Right lung (tissue), 5 donors: Measurements from ENCODE around the gene BICRAL. TPM values are rescaled to one million over a fixed set of nuclear protein-coding genes. Genes with fewer than 3 reads are reported as not detected.
"Not testable (repeated sequence)": the region's sequence is repeated elsewhere in the genome, so short reads cannot be mapped to it uniquely, and the experiment has no call there.

Source experiments
- DNase-seq, 2 donors: peaks; one replicate each; pipeline ENCODE4 v3.0.0-alpha.2; 2013
- polyA plus RNA-seq, 5 donors: library from polyadenylated mRNA; unstranded; fragments of 120-200 nt; gene quantifications; one replicate each; pipeline versions ENCODE4 v1.2.1 to v1.2.3, GENCODE V29; 2013; ENCODE audit warnings: inconsistent platforms in 1 of 5, low replicate concordance in 1 of 5; ENCODE audit not compliant: insufficient read length in 5 of 5, insufficient read depth in 1 of 5

Gene BICRAL
- polyA plus RNA-seq, 5 donors: 14.1 to 20.2 (median 18.8) TPM

DNA sequence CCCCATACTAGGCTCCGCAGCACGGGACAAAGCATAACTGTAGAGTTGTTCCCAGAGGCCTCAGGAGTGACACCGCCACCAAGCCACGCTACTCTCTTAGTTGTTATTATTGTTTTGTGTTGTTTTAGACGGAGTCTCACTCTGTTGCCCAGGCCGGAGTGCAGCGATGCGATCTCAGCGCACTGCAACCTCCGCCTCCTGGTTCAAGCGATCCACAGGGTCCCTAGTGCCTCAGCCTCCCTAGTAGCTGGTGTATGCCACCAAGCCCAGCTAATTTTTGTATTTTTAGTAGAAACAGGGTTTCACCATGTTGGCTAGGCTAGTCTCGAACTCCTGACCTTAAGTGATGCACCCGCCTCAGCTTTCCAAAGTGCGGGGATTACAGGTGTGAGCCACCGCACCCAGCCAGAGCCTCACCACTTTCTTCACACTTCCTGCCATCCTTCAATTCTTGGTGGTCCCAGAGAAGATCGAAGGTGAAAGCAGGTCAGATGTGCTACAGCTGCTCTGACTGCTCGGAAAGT is 109.4 kb downstream of the BICRAL start:
- DNase-seq: no peak

DNA sequence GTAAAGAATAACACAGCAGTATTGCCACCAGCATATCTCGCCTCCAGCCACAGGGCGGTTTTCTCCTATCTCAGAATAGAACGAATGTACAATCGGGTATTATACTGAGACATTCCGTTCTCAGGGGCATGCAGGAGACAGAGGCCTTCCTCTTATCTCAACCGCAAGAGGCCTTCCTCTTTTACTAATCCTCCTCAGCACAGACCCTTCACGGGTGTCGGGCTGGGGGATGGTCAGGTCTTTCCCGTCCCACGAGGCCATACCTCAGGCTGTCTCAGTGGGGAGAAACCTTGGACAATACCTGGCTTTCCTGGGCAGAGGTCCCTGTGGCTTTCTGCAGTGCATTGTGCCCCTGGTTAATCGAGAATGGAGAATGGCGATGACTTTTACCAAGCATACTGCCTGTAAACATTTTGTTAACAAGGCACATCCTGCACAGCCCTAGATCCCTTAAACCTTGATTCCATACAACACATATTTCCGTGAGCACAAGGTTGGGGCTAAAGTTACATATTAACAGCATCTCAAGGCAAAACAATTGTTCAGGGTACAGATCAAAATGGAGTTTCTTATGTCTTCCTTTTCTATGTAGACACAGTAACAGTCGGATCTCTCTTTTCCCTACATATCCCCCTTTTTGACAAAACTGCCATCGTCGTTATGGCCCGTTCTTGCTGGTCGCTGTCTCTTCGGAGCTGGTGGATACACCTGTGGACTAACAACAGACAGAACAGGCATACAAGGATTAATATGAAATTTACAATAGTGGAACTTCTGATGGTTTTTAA is 112.4 kb downstream of the BICRAL start:
- not testable (repeated sequence) for DNase-seq

DNA sequence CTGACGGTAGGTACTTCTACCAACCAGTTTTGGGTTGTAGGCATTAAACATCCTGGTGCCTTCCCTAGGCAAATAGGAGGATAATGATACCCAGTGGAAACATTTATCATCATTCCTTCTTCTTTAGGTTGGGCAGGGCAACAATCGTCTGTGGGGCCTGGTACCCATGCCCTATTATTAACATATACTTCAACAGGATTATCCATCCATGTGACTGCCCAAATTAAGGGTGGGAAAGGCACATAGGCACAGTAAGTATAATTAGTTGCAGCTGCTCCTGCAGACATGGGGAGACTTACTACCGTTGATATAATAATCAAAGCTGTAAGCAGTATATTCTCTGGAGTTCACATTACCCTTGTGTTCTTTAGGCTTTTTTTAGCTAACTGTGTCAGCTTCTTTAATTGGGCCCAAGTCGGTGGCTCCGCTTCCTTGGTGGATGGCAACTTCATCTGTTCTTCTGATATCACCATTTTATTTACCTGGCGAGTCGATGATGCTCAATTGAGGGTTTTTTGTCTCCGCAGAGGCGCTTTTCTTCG is 114.4 kb downstream of the BICRAL start:
- no peak for DNase-seq

DNA sequence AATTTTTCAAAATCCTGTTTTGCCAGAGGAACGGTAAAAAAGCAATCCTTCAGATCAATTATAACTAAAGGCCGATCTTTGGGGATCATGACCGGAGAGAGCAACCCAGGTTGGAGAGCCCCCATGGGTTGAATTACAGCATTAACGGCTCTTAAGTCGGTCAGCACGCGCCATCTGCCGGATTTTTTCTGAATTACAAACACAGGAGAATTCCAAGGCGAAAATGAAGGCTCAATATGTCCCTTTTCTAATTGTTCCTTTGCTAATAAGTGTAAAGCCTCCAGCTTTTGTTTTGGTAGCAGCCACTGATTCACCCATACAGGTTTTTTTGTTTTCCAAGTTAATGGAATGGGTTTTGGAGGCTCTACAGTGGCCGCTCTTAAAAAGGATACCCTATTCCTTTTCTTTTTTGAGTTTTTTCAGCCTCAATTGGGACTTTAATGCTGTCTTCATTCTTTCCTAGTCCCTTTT is 117.1 kb downstream of the BICRAL start:
- DNase-seq: peak in 1 of 2 donors; percentile 32

DNA sequence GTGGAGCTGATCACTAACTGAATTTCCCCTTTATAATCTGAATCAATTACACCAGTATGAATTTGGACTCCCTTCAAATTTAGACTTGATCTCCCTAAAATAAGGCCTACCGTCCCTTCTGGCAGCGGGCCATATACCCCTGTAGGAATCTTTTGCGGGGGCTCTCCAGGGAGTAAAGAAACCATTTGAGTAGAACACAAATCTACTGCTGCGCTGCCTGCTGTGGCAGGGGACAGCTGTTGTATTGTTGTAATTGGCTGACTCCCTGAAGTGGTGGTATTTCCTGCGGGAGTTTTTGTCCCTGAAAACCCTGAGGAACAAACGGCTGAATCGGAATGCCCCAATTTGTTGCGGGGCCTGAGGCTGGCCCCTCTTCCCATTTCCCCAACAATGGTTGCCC is 118.0 kb downstream of the BICRAL start:
- DNase-seq: no peak

DNA sequence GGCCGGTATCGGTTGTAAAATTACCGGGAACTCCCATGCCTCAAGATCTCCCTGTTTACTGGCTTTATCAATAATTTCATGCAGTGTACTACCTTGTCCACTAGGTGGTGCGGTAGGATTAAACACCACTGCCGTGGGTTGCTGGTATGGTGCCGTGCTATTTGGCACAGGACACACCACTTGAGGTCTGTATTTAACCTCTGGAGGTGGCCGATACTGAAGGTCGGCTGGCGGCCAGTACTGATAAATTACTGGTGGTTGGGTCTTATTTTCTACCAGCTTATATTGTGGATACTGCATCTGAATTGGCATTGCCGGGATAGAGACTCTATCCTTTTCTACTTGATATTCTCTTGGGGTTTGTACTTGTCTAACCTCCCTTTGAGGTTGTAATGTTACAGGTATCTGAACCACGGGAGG is 119.7 kb downstream of the BICRAL start:
- DNase-seq: peak; percentile 74 to 81

DNA sequence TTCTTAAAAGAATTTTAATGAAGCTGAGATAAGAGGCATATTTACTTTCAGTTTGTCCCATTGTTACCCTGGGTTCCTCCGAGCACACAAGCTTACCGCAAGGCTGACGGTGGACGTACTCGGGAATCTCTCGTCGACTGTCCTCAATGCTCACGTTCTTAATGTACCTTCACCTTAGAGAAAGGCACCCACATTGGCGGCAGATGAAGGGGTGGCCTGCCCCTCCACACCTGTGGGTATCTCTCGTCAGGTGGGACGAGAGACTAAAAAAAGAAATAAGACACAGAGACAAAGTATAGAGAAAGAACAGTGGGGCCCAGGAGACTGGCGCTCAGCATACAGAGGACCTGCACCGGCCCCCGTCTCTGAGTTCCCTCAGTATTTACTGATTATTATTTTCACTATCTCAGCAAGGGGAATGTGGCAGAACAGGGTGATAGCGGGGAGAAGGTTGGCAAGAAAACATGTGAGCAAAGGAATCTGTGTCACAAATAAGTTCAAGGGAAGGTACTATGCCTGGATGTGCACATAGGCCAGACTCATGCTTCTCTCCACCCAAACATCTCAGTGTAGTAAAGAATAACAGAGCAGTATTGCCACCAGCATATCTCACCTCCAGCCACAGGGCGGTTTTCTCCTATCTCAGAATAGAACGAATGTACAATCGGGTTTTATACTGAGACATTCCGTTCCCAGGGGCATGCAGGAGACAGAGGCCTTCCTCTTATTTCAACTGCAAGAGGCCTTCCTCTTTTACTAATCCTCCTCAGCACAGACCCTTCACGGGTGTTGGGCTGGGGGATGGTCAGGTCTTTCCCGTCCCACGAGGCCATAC is 120.8 kb downstream of the BICRAL start:
- not testable (repeated sequence) for DNase-seq

DNA sequence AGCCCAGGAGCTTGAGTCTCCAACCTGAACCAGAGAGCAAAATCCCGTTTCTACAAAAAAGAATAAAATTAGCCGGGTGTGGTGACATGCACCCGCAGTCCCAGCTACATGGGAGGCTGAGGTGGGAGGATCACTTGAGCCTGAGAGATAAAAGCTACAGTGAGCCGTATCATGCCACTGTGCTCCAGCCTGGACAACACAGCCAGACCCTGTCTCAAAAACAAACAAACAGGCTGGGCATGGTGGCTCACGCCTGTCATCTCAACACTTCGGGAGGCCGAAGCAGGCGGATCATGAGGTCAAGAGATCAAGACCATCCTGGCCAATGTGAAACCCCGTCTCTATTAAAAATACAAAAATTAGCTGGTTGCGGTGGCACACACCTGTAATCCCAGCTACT is 122.6 kb downstream of the BICRAL start:
- DNase-seq: no peak

DNA sequence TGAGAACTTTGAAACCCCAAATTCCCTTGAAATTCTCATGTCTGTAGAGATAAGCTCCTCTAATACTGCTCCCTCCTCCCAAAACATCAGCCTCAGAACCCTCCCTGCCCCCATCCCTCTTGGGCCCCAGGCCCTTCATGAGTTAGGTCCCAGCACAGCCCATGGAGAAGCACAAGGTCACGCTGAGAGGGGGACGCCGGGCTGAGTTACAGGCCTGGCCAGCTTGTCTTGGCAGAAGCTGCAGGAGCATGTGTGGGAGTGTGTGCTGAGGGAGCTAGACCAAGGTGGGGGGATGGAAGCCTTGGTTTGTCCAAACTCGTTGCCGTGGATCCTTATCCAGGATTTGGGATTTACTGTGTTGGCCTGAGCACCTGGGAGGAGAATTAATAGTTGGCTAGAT is 125.5 kb downstream of the BICRAL start:
- no peak for DNase-seq

DNA sequence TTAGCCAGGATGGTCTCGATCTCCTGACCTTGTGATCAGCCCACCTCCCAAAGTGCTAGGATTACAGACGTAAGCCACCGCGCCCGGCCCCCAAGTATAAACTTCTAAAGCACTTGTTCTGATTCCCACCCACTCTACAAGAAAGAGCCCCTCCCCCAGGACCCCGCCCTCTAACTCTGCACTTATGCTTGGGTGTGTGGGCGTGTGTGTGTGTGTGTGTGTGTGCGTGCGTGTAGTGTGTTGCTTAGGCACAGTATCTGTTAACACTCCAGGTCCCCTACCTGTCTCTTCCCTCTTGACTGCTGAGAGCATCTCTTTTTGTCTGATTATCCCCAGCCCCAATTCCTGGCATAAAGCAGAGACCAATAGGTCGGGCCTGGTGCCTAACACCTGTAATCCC is 128.0 kb downstream of the BICRAL start:
- DNase-seq: no peak

DNA sequence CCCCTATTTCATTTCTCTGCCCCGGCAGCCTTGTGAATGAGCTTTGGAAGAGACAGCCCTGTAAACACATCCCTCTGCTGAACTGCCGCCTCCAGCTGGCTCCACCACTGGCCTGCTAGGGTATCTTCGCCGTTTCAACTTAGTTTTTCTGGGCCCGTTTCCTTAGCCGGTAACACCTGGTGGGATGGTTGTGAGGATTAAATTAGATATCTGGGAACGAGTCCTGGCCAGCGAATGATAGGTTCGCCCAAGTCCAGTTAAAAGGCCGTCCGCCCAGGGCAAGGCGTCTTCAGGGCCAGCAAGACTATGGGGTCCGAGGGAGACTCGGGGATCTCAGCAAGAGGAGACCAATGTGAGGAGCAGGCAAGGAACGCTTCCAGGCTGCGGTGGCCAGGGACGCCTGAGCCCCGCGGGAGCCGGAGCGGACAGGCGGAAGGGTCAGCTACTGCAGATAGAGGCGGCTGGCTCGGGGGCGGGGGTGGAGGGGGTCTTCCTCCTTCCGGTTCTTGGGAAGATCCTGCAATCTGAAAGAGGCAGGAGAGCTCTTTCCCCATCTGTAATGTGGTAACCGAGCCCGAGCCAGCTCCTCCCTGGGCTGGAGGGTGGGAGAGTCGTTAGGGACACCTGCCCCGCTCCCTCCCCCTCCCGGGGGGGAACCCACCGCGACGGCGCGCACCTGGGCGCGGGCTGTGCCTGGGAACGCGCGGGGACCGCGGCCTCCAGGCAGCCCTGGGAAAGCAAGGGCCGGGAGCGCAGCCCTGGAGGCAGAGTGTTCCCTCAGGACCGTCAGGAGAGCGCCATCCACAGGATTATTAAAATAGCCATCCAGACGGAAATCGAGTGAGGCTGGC is 129.5 kb downstream of the BICRAL start:
- DNase-seq: no peak

DNA sequence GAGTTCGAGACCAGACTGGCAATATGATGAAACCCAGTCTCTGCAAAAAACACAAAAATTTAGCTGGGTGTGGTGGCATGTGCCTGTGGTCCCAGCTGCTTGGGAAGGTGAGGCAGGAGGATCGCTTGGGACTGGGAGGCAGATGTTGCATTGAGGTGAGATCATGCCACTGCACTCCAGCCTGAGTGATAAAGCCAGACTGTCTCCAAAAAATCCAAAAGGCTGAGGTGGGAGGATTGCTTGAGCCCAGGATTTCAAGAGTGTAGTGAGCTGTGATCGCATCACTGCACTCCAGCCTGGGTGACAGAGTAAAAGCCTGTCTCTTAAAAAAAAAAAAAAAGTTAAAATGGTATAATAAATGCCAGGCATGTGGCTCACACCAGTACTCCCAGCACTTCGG is 132.7 kb downstream of the BICRAL start:
- no peak for DNase-seq

DNA sequence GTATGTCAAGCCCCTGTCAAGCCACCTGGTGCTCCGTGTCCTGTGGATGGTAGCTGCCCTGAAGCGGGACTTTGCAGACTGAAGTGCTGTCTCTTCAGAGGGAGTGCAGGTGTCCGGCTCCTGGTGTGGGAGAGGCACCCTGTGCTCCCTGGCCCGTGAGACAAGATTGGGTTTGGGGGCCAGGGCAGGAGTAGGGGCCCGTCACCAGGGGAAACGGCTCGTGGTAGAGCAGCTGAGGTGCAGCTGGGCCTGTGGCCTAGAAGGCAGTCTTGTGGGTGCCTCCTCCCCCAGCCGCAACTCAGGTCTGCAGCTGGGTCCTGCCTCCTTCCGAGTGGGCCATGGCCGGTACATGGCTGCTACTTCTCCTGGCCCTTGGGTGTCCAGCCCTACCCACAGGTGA is 133.9 kb downstream of the BICRAL start, which contains the start of gene PTCRA:
TSS of gene PTCRA (plus strand) at position 322 of the 400 bp plus-strand sequence. CDS start at position 339, 17 bp downstream.
- no peak for DNase-seq

DNA sequence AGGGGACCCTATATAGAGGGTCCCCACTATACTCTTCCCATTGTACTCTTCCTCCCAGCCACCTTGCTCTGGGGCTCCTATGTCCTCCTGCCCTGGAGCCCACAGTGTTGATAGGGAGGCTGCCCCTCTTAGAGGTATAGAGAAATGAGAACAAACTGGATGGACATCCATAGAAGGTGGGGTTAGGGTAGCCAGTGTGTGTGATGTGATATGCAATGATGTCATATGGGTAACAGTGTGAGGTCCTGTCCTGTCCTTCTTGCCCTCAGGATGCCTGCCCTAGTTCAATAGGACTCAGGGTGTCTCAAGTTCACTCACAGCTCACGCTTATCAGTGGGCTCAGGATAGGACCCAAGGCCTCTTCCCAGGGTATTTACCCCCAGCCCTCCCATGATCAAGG is 134.4 kb downstream of the BICRAL start:
- no peak for DNase-seq

Other genes starting within 250 kb of the BICRAL start
- 10 to 100 TPM; 20.9 to 34.6 (median 31.0) TPM for gene UBR2, start 218.0 kb upstream of the BICRAL start, polyA plus RNA-seq
- gene PRPH2, start 59.5 kb upstream of the BICRAL start, polyA plus RNA-seq: 1 to 10 TPM; 2.5 to 6.1 (median 5.0) TPM
- gene TBCC, start 35.9 kb upstream of the BICRAL start, polyA plus RNA-seq: 10 to 100 TPM; 14.4 to 22.7 (median 18.1) TPM
- 100 to 1,000 TPM in 4 of 5 donors, 10 to 100 TPM in 1; 95.2 to 119 (median 111) TPM for gene RPL7L1, start 97.6 kb downstream of the BICRAL start, polyA plus RNA-seq
- 1 to 10 TPM in 1 of 5 donors, under 1 TPM in 4; 0.28 to 1.1 (median 0.55) TPM for gene PTCRA, start 134.0 kb downstream of the BICRAL start, polyA plus RNA-seq
- gene CNPY3, start 147.4 kb downstream of the BICRAL start, polyA plus RNA-seq: 10 to 100 TPM; 47.1 to 73.0 (median 66.2) TPM
- 1 to 10 TPM in 4 of 5 donors, under 1 TPM in 1; 0.83 to 1.6 (median 1.3) TPM for gene GNMT, start 178.7 kb downstream of the BICRAL start, polyA plus RNA-seq
- gene PEX6, start 197.1 kb downstream of the BICRAL start, polyA plus RNA-seq: 10 to 100 TPM; 12.8 to 23.9 (median 17.8) TPM
- gene PPP2R5D, start 202.5 kb downstream of the BICRAL start, polyA plus RNA-seq: 10 to 100 TPM; 60.3 to 71.3 (median 64.4) TPM
- gene MEA1, start 231.9 kb downstream of the BICRAL start, polyA plus RNA-seq: 10 to 100 TPM; 77.5 to 90.4 (median 86.1) TPM
- 100 to 1,000 TPM in 3 of 5 donors, 10 to 100 TPM in 2; 94.1 to 113 (median 101) TPM for gene KLHDC3, start 232.2 kb downstream of the BICRAL start, polyA plus RNA-seq
- 10 to 100 TPM; 45.7 to 51.6 (median 50.2) TPM for gene RRP36, start 239.6 kb downstream of the BICRAL start, polyA plus RNA-seq